Esophagus squamous epithelium (tissue), 5 donors: Measurements from ENCODE around the gene OR2V2. TPM values are rescaled to one million over a fixed set of nuclear protein-coding genes. Genes with fewer than 3 reads are reported as not detected.

Experiments
- DNase-seq: peaks from one replicate; lab custom pipeline; 2025; lab: John Stamatoyannopoulos, UW
- H3K27ac ChIP-seq, 4 donors: fragments of 200-600 bp; sonication (generic); one replicate each; pipeline ENCODE4 v1.5.1; 2016 to 2019; ENCODE audit warnings: mild to moderate bottlenecking in 1 of 4
- H3K27me3 ChIP-seq, 4 donors: fragments of 200-600 bp; sonication (generic); 1 replicate in 3 of 4; 2 replicates in 1 of 4; pipeline versions ENCODE4 v1.5.1 to v1.6.0; 2017 to 2021; ENCODE audit warnings: antibody characterized with exemption in 1 of 4
- H3K36me3 ChIP-seq, 3 donors: fragments of 200-600 bp; sonication (generic); one replicate each; pipeline ENCODE4 v1.5.1; 2016 to 2019
- H3K4me1 ChIP-seq, 3 donors: fragments of 200-600 bp; sonication (generic); one replicate each; pipeline ENCODE4 v1.5.1; 2017 to 2019
- H3K4me3 ChIP-seq, 4 donors: fragments of 200-600 bp; sonication (generic); 1 replicate in 3 of 4; 2 replicates in 1 of 4; pipeline ENCODE4 v1.5.1; 2016 to 2019; ENCODE audit warnings: mild to moderate bottlenecking in 2 of 4, moderate library complexity in 1 of 4
- H3K9me3 ChIP-seq, 3 donors: fragments of 200-600 bp; sonication (generic); one replicate each; pipeline ENCODE4 v1.5.1; 2016 to 2019
- CTCF ChIP-seq, 6 experiments: fragments of 450-650 bp in 4 of 6; fragments of 200-600 bp in 2 of 6; sonication (generic) in 2 of 6; IDR thresholded peaks; one replicate each; pipeline ENCODE4 v1.5.1; 2016 to 2019; ENCODE audit warnings: antibody characterized with exemption in 6 of 6, mild to moderate bottlenecking in 4 of 6, moderate library complexity in 4 of 6
- POLR2A ChIP-seq, 4 donors: fragments of 450-650 bp; IDR thresholded peaks; one replicate each; pipeline ENCODE4 v1.6.1; 2017; ENCODE audit warnings: antibody characterized with exemption in 4 of 4, mild to moderate bottlenecking in 4 of 4, moderate library complexity in 3 of 4
- WGBS, 2 donors: methylation state at CpG; one replicate each; pipeline ENCODE4 v1.1.5; 2018; 5-methylcytosine and 5-hydroxymethylcytosine counted together
- intact Hi-C: fragments of 100-400 bp; cut with DNase I; formaldehyde crosslinking; loops from one replicate; pipeline ENCODE4 v1.15.0; 2022
- total RNA-seq, 4 donors: library from RNA; depleted of rRNA; stranded (reverse); fragments of >200 nt; gene quantifications; one replicate each; pipeline ENCODE4 v1.1.0, GENCODE V29; 2016
- donor health status: DM: yes; HTN: yes; CAD: no.

Gene OR2V2
- total RNA-seq, 4 donors from 2014 or later, result not detected

- Histone ChIP-seq H3K4me3 (no peak overlapping the region), H3K27ac (no peak overlapping the region), H3K27me3 (peaks cover 0 to 16% (median 0%) of the 10 kb centered on the region in 4 donors), H3K4me1 (peaks cover 3 to 28% (median 22%) of the 10 kb centered on the region in 3 donors), H3K36me3 (no peaks in the 10 kb centered on the region), H3K9me3 (no peaks in the 10 kb centered on the region)
- no peak for DNase-seq
- intact Hi-C loops, result loop anchor here (10.0 kb wide), 1 partner anchor 83 kb away; the partner anchor contains the start of gene TRIM52
- TF ChIP-seq POLR2A (IDR thresholded peaks at IDR 0.05) (no peak), CTCF (IDR thresholded peaks at IDR 0.05) (peak; percentile 50 to 87 (median 80))
- WGBS, 2 donors, result 49 to 81% methylated on average over 17 to 25 of the region's 25 CpGs
Measured at GRCh38 chr5:181181650-181182565, 34.5 kb downstream of the OR2V2 start.

DNA sequence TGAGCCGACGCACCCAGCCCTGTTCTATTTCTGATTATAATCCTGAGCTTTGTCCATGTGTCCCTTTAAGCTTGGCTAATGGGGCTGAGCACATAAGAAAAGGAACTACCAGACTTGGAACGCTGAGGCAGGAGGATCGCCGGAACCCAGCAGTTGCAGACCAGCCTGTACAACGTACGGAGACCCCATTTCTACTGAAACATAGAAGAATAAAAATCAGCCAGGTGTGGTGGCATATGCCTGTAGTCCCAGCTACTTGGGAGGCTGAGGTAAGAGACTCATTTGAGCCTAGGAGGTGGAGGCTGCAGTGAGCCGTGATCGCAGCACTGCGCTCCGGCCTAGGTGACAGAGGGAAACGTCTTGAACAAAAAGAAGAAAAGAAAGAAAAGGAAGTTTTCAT lies 35.3 kb downstream of the OR2V2 start:
- WGBS, 2 donors, result 70 to 80% methylated on average over 11 to 12 of the region's 12 CpGs
- intact Hi-C loops, result loop anchor here (10.0 kb wide), 1 partner anchor 82 kb away; the partner anchor contains the start of gene TRIM52
- H3K36me3 ChIP-seq, result no peaks in the 10 kb centered on the region

DNA sequence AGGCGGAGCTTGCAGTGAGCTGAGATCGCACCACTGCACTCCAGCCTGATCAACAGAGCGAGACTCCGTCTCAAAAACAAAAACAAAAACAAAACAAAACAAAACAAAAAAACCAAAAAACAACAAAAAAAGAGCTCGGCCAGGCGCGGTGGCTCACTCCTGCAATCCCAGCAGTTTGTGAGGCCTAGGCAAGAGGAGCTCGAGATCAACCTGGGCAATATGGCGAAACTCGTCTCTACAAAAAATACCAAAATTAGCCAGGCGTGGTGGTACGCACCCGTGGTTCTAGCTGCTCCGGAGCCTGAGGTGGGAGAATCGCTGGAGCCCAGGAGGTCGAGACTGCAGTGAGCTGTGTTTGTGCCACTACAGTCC lies 37.4 kb downstream of the OR2V2 start:
- TF ChIP-seq CTCF (IDR thresholded peaks at IDR 0.05), result no peak
- no peak for TF ChIP-seq POLR2A (IDR thresholded peaks at IDR 0.05)
- intact Hi-C loops, result loop anchor here (10.0 kb wide), 1 partner anchor 80 kb away; the partner anchor contains the start of gene TRIM52
- H3K4me3 ChIP-seq, result peak overlapping the region in 3 of 4 donors; percentile 43 to 67 (median 50)
- H3K27ac ChIP-seq, result peak overlapping the region in 3 of 4 donors; percentile 32 to 59 (median 54)
- 80 to 82% methylated on average over 16 of the region's 16 CpGs for WGBS, 2 donors
- H3K36me3 ChIP-seq, result no peaks in the 10 kb centered on the region
- no peaks in the 10 kb centered on the region for H3K27me3 ChIP-seq
- no peaks in the 10 kb centered on the region for H3K9me3 ChIP-seq
- H3K4me1 ChIP-seq, result peaks cover 3 to 57% (median 29%) of the 10 kb centered on the region in 3 donors
- no peak for DNase-seq

More for the DNA sequence above, 35.3 kb downstream of the OR2V2 start:
- TF ChIP-seq POLR2A (IDR thresholded peaks at IDR 0.05) (no peak), CTCF (IDR thresholded peaks at IDR 0.05) (no peak)
- DNase-seq, result no peak
- H3K27me3 ChIP-seq, result peaks cover 0 to 9% (median 0%) of the 10 kb centered on the region in 4 donors
- no peaks in the 10 kb centered on the region for H3K9me3 ChIP-seq
- H3K4me1 ChIP-seq, result peaks cover 3 to 35% (median 22%) of the 10 kb centered on the region in 3 donors
- no peak overlapping the region for H3K4me3 ChIP-seq
- peak overlapping the region in 1 of 4 donors; percentile 25 for H3K27ac ChIP-seq

DNA sequence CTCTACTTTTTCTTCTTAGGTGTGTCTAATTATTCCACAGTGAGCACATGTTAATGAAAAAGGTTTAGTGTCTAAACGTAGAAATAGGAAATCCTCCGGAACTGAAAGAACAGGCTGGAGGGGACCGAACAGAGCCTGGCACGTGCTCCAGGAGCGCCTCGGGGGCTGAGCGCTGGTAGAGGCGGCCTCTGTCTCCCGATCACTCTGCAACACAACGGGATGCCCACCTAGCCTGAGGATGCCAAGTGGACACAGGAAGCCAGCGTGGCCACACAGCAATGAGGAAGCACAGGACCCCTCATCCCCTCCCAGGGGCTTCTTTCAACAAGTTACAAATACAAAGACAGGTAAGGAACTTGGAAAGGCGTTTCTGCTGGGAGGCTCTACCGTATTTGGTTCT lies 38.2 kb downstream of the OR2V2 start:
- no peak overlapping the region for H3K27ac ChIP-seq
- no peak overlapping the region for H3K4me3 ChIP-seq
- peaks cover 5 to 64% (median 29%) of the 10 kb centered on the region in 3 donors for H3K4me1 ChIP-seq
- DNase-seq, result no peak
- no peaks in the 10 kb centered on the region for H3K27me3 ChIP-seq
- intact Hi-C loops, result loop anchor here (10.0 kb wide), 1 partner anchor 79 kb away; the partner anchor contains the start of gene TRIM52
- no peak for TF ChIP-seq CTCF (IDR thresholded peaks at IDR 0.05)
- TF ChIP-seq POLR2A (IDR thresholded peaks at IDR 0.05), result no peak
- 82 to 83% methylated on average over 13 of the region's 13 CpGs for WGBS, 2 donors
- no peaks in the 10 kb centered on the region for H3K9me3 ChIP-seq
- no peaks in the 10 kb centered on the region for H3K36me3 ChIP-seq

GRCh38 chr5:181186022-181186421 lies 38.6 kb downstream of the OR2V2 start:
- WGBS, 2 donors, result 79 to 86% methylated on average over 4 to 5 of the region's 6 CpGs
- Histone ChIP-seq H3K9me3 (no peaks in the 10 kb centered on the region), H3K27me3 (no peaks in the 10 kb centered on the region), H3K36me3 (no peaks in the 10 kb centered on the region), H3K4me3 (no peak overlapping the region), H3K4me1 (peaks cover 5 to 69% (median 29%) of the 10 kb centered on the region in 3 donors), H3K27ac (no peak overlapping the region)
- DNase-seq, result no peak
- intact Hi-C loops, result loop anchor here (10.0 kb wide), 1 partner anchor 79 kb away; the partner anchor contains the start of gene TRIM52
- no peak for TF ChIP-seq CTCF (IDR thresholded peaks at IDR 0.05)
- no peak for TF ChIP-seq POLR2A (IDR thresholded peaks at IDR 0.05)
